Activated T-cell treated with anti-CD3 and anti-CD28 coated beads, Interleukin-2, amount 50 U/mL, for 48 hours (primary cell): ENCODE measurements around the gene TMC6.
"Not testable (repeated sequence)": the region's sequence is repeated elsewhere in the genome, so short reads cannot be mapped to it uniquely, and the experiment has no call there.

Source experiments
- DNase-seq, 2 experiments: peaks; one replicate each; pipeline ENCODE4 v3.0.0-alpha.2; 2020

The TMC6 gene

DNA sequence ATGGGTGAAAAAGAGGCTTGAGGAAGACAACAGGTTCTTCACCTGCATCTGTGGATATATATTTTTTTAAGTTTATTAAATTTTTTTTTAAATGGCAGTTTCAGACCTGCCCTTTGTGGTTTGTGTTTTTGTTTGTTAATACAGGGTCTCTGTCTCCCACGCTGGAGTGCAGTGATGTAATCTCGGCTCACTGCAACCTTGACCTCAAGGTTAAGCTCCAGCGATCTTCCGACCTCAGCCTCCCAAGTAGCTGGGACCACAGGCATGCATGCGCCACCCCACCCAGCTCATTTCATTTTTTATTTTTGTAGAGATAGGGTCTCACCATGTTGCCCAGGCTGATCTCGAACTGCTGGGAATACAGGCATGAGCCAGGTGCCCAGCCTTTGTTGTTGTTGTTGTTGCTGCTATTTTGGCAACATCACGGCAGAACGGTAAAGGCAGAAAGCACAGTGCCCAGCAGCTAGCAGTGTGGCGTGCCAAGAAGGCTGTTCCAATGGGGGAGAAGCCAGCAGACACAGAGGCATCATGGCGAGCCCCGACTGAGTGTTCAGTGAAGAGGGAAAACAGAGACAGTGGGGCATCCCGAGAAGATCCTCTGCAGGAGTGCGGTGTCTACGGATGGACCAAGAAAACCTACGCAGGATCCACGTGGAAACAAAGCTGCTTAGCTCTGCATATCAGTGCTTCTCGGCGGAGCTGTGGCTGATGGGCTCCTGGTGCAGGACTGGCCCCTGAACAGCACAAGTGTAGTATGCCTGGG is 19.6 kb downstream of the TMC6 start:
- no peak for DNase-seq

DNA sequence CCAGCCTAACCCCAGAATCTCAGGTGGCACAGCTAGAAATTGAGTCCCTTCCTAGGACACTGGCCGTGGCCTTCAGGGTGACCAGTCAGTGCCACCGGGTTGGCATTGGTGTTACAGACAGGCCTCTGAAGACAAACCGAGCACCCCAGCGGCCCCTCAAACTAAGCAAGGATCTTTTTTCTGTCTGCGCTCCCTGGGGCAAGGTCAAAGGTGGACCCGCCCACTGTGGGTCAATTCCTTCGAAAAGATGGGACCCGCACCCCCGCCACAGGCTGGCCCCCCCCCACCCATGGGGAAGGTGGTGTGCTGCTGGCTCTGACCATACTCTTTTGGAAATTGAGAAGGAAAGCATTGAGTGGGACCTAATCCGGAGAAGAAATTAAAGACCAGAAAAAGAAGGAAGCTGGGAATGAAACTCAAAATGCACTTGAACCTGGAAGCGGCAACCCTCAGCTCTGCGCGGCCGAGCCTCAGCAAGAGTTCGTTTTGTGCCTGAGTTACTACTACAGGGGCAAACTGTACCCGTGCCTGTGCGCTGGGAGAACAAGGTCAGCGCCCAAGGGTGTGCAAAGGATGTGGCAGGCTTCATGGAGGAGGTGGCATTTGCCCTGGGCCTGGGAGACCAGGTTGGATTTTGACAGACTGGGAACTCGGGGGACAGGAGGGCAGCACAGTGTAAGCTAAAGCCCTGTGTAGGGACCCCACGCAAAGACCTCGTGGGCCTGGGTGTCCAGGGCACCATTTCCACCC is 20.4 kb downstream of the TMC6 start:
- DNase-seq: no peak

DNA sequence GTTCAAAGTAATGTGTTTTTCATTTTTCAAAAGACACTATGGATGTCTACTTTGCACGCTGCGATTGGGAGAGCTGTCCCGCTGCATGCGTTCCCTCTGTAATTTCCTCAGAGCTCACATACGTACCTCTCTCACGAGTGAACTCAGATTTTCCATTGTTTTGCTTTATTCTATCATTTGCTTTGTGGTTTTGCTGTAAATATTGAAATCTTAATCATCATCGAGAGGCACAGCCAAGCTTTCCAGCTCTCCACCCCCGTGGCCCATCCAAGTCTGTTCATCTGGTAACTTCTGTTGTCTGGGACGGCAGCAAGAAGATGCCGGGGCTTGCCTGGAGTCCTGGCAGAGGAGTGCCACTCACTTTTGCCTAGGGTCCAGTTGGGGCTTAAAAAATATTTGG is 21.1 kb downstream of the TMC6 start:
- DNase-seq: peak in 1 of 2 experiments; percentile 32

DNA sequence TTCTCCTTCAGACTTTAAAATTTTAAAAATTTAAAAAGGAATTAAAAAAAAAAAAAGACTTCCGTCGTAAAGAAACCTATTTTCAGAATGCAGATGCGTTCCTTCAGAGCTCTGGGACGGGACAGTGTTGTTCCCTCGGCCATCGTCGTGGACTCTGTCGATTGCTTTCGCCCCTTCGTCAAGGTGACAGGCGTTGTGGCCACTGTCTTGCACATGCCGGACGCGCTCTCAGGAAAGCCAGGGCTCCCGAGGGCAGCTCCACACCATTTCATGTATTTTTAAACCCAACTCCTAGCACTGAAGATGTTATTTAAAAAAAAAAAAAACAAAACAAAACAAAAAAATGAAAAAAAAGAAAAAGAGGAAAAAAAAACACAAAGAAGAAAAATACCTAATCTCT is 22.3 kb downstream of the TMC6 start:
- DNase-seq: no peak

DNA sequence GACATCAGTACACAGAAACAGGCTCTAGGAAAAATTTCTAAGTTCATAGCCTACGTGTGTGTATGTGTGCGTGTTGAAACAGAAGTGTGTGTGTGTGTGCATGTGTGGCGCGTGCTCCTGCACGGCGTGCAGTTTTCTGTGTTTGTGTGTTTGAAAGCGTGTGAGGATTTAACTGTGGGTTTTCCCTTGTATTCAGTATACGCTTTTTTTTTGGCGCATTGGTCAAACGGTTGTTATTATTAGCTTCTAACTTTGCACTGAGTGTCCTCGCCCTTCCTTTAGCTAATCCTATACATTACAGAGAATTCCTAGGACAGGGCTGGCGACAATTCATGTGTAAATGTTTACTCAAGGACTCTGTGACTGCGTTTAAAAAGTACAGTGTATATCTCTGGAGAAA is 23.0 kb downstream of the TMC6 start:
- DNase-seq: no peak

DNA sequence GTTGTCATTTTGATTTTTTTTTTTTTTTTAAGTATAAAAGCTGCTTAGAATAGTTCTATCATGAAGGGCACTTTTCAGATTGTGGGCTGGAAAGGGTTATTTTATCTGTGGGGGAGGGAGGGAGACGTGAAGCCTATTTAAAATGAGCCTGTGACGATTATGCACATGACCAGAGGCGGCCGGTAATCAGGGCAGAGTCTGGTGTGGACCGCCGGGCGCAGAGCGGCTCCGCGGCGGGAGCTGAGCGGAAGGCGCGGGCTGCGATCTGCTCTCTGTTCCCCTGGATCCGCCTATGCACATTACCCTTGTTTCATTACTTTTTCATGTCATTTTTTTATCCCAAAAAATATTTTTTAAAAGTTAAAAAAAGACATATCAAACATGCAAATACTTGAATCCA is 23.5 kb downstream of the TMC6 start:
- DNase-seq: no peak

- no peak for DNase-seq
Observed at GRCh38 chr17:78104540-78104941, 24.0 kb downstream of the TMC6 start.

- no peak for DNase-seq
Observed at GRCh38 chr17:78103311-78103710, 25.2 kb downstream of the TMC6 start.

- no peak for DNase-seq
Observed at GRCh38 chr17:78101542-78101941, 27.0 kb downstream of the TMC6 start.

DNA sequence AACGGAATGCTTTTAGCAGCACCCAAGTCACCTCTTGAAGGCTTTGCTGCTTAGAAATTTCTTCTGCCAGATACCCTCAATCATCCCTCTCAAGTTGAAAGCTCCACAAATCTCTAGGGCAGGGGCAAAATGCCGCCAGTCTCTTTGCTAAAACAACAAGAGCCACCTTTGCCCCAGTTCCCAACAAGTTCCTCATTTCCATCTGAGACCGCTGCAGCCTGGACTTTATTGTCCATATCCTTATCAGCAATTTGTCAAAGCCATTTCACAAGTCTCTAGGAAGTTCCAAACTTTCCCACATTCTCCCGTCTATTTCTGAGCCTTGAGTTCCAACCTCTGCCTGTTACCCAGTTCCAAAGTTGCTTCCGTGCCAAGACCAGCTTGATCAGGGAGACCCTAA is 27.4 kb downstream of the TMC6 start:
- DNase-seq: no peak

DNA sequence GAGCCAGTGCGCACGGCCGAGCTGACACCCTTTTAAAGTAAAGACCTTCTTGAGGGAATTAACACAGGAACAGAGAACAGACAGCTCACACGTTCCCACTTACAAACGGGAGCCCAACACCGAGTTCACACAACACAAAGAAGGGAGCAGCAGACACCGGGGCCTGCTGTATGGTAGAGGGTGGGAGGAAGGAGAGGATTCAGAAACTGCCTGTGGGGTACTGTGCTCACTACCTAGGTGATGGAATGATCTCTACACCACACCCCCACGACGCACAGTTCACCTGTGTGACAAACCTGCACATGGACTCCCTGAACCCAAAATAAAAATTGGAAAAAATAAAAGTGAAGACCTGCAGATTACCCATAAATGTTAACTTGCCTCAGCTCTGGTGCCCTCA is 32.5 kb downstream of the TMC6 start:
- DNase-seq: no peak

DNA sequence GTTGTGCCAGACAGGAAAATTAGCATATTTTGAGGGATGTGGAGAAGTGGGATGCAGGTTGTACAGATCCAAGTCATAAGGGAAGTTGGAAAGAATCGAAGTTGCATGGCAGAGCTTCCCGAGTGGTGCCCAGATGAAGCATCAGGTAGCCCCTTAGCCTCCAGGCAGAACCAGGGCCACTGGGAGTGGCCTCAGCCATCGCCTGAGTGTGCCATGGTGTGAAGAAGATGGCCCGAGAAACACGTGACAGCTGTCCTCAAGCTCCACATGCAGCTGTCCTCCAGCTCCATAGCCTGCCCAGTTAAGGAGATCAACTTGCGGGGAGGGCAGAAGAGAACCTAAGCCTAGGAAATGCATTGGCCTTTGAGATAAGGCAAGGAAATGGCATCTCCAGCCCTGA is 33.5 kb downstream of the TMC6 start:
- DNase-seq: no peak

GRCh38 chr17:78092794-78093324 is 35.7 kb downstream of the TMC6 start:
- no peak for DNase-seq

DNA sequence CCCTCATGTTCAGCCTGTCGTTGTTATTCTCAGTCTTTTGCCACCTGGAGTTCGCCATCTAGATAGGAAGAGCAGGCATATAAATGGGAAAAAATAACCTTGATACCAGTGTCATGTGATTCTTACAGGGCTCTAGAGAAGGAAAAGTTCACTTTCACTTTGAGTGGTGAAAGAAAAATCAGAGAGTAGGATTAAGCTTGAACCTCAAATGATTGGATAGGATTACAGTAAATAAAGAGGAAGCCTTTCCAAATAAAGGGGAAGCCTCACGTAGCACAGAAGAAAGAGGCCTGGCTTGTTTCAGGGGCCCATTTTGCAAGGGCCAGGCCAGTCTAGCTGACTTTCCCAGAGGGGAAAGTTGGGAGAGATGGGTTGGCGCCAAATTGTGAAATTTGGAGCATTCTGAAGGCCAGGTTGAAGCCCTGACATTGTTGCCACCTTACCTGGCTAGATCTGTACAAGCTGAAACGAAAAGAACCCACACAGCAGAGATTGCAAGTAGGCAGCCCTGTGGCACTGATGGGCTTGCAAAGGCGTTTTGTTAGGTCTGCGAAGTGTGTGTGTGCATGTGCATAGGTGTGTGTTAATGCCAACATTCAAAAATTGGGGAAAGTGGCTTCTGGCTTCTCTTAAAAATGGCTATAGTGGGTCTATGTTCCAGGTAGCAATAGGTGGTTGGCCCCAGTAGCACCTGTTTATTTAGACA is 38.8 kb downstream of the TMC6 start:
- no peak for DNase-seq

DNA sequence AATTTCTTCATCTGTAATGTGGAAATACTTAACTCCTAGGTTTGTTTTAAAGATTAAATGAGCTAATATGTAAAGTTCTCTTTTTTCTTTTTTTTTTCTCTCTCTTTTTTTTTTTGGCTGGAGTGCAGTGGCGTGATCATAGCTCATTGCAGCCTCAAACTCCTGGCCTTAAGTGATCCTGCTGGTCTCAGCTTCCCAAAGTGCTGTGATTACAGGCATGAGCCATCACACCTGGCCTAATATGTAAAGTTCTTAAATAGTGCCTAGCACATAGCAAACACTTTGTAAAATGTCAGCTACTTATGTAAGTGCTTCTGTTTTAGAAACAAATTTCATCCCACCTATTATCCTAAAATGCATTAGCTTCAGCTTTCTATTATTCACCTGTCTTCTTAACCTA is 40.0 kb downstream of the TMC6 start:
- DNase-seq: no peak

DNA sequence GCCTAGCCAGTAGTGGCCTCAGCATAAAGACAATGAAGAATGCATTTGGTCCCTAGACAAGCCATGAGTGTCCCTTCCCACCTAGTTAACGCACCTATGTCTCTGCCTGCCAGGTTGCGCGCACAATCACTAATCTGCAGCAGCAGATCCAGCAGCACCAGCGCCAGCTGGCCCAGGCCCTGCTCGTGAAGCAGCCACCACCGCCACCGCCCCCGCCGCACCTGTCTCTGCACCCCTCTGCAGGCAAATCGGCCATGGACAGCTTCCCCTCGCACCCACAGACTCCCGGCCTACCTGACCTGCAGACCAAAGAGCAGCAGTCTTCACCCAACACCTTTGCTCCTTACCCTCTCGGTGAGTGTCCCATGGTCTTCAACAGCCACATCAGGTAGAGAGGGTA is 41.8 kb downstream of the TMC6 start:
- DNase-seq: no peak

DNA sequence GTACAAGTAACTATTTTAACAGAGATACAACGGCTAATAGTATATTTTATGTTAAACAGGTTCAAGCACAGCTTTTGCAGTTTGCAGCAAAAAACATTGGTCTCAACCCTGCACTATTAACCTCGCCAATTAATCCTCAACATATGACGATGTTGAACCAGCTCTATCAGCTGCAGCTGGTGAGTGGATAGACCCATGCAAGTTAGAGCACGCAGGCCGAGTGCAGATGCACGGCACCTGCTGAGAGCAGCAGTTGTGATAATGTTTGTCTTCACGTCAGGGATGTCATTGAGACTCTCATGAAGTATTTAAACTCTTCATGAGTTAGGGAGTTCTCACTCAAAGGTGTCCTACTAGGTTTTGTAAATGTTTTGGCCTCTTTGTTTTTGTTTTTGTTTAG is 45.6 kb downstream of the TMC6 start:
- DNase-seq: no peak

DNA sequence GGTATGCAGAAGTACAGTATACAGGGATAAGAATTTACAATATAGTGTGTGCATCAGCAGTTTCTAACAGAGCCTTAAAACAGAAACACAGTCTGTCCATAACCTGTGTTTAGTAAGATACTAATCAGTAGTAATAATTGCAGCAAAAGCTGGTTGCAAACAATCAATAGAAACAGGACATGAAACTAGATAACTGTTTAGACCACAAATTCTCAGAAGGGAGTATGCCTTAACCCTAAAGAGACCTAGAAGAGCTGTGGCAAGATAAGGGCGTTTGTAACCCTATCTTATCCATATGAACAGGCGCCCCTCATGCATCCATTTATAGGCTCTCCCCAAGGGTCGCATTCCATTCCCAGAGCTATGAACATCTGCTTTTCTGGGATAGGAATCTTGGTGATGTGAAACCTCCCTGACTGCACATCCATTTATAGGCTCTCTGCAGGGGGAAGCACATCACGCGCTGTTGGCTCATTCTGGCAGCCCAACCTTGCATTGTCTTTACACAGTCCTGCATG is 46.1 kb downstream of the TMC6 start:
- DNase-seq: not testable (repeated sequence)

GRCh38 chr17:78081551-78081950 is 47.0 kb downstream of the TMC6 start:
- DNase-seq: no peak

- no peak for DNase-seq
Observed at GRCh38 chr17:78079253-78079652, 49.3 kb downstream of the TMC6 start.

DNA sequence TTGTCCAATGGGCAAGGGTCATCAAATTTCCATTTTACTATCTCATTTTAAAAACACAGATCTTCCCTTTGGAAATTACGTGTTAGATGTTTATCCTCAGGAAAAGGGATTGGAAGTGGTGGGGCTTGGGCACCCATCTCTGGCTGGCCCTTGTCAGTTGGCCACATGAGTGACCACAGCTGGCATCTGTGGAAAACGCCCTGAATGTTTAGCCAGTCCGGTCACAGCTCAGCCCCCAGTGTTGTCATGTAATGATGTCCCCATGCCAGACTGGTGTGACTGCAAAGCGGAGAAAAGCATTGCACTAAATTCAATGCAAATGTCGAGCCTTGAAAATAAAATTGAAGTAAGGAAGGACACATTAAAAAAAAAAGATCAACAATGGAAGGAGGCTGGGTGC is 53.0 kb downstream of the TMC6 start:
- DNase-seq: no peak

DNA sequence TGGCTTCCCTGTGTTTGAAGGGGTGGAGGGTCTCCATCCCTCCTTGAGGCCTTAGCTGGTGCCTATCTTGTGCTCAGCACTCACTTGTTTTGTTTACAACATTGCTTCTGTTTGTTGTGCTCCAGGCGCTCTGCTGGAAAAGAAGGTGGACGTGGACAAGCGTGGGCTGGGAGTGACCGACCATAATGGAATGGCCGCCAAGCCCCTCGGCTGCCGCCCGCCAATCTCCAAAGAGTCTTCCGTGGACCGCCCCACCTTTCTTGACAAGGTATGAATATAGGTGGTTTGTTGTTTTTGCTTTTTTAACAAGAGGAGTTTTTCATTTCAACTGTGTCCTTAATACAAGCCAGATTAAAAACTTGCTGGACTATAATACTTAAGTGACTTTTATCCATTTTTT is 53.5 kb downstream of the TMC6 start:
- DNase-seq: no peak

DNA sequence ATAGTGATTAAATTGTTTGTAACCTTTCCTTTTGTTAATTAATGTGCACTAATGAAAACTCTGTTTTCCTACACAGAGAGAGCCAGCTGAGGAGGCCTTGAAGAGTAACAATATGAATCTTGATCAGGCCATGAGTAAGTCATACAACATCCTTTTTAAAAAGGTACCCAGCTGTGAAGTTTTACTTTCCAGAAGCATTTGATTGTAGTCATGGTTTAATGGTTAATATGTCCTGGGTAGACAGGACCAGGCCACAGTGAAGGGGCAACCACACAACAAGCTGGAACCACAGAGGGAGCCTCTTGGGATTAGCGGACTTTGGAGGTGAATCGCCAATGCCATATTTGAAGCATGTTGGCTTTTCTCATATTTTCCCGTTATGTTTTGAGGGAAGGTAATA is 55.6 kb downstream of the TMC6 start:
- DNase-seq: no peak

DNA sequence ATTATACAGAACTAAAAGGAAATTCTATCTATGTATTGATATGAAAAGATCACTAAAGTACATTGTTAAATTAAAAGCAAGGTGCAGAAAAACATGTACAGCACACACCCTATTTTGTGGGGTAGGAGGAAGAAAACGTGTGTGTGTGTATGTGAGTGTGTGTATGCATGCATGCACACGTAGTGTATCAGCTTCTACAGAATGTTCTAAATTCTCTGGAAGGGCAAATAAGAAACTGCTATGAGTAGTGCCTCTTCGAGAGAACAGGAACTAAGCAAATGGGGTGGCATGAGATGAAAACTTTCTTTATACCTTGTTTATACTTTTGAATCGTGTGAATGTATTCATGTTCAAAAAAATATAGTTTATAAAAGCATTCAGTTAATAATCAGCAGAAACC is 58.9 kb downstream of the TMC6 start:
- no peak for DNase-seq
